Fibroblast of the aortic adventitia (primary cell): ENCODE measurements around the gene RASGRP1. TPM values are rescaled to one million over a fixed set of nuclear protein-coding genes. Genes with fewer than 3 reads are reported as not detected.
A peak's percentile ranks its signal among the peaks of the same experiment; 100 is the strongest.

Experiments used
- DNase-seq: peaks from one replicate; pipeline ENCODE4 v3.0.0-alpha.2; 2010; ENCODE audit warnings: low read depth
- H3K4me3 ChIP-seq: 2 replicates; pipeline ENCODE4 v1.5.1; 2011; ENCODE audit warnings: low read depth, mild to moderate bottlenecking, control low read depth, low read length, moderate library complexity
- CTCF ChIP-seq: IDR thresholded peaks from 2 replicates; pipeline ENCODE4 v1.5.1; 2011; ENCODE audit warnings: mild to moderate bottlenecking, low read length, control low read depth, inconsistent platforms; ENCODE audit not compliant: insufficient read depth
- total RNA-seq: library from RNA; depleted of rRNA; stranded (reverse); fragments of >200 nt; gene quantifications from 2 replicates; pipeline ENCODE4 v1.2.3, GENCODE V29; 2012; ENCODE audit warnings: low replicate concordance

RASGRP1 gene
- total RNA-seq, 1 donor = 0.09 TPM

- no peak for TF ChIP-seq CTCF
- no peak for DNase-seq
- H3K4me3 ChIP-seq = no peak overlapping the region
Measured at GRCh38 chr15:38553071-38553470, 11.5 kb downstream of the RASGRP1 start.

GRCh38 chr15:38551720-38552648 is 12.6 kb downstream of the RASGRP1 start:
- DNase-seq = no peak
- no peak overlapping the region for H3K4me3 ChIP-seq
- TF ChIP-seq CTCF = no peak

GRCh38 chr15:38549222-38549621 is 15.4 kb downstream of the RASGRP1 start:
- DNase-seq = no peak
- TF ChIP-seq CTCF = no peak

GRCh38 chr15:38547255-38547997 is 17.2 kb downstream of the RASGRP1 start:
- no peak overlapping the region for H3K4me3 ChIP-seq
- DNase-seq = peak; percentile 80
- TF ChIP-seq CTCF = no peak

More at GRCh38 chr15:38549222-38549621, 15.4 kb downstream of the RASGRP1 start:
- no peak overlapping the region for H3K4me3 ChIP-seq

DNA sequence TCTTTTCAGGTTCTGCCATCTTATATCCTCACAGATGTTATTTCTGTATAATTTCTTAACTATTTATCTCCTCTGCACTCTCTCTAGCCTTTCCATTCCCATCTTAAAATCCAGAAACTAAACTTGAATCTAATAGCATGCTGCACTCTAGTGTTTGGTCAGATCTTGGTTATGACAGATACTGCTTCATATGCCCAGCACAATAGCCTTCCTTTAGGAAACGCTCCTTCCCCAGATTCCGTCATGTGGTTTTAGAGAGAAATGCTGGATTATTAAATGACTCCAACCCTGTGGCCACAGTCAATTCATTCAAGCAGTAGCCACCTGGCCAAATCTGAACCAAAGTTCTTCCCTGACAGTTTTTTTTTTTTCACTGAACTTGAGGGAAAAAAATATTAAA is 19.4 kb downstream of the RASGRP1 start:
- DNase-seq = peak; percentile 46

GRCh38 chr15:38541026-38541425 is 23.6 kb downstream of the RASGRP1 start:
- TF ChIP-seq CTCF = no peak
- DNase-seq = no peak
- H3K4me3 ChIP-seq = no peak overlapping the region

More for the DNA sequence above, 19.4 kb downstream of the RASGRP1 start:
- no peak for TF ChIP-seq CTCF
- H3K4me3 ChIP-seq = no peak overlapping the region
